ENCODE measurements around the gene TMEM87B. TPM values are rescaled to one million over a fixed set of nuclear protein-coding genes. Genes with fewer than 3 reads are reported as not detected.
"Not testable (repeated sequence)": the region's sequence is repeated elsewhere in the genome, so short reads cannot be mapped to it uniquely, and the experiment has no call there.

The TMEM87B gene
- total RNA-seq, 4 donors from 2014 or later = 20.8 to 31.4 (median 26.5) TPM

DNA sequence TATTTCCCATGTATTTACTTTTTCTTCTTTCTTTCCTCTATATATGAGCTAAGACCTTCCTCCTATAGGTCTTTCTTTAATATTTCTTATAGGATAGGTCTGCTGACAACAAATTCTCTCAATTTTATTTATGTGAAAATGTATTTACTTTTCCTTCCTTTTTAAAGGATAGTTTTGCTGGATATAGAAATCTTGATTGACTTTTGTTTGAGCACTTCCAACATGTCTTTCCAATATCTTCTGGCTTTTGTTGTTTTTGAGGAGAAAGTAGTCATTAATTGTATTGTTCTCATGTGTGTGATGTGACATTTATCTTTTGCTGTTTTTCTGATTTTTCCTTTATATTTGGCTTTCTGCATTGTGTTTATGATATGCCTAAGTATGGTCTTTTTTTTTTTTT is 54.2 kb downstream of the TMEM87B start:
- no peak overlapping the region for H3K4me3 ChIP-seq
- TF ChIP-seq, protein P1, sequence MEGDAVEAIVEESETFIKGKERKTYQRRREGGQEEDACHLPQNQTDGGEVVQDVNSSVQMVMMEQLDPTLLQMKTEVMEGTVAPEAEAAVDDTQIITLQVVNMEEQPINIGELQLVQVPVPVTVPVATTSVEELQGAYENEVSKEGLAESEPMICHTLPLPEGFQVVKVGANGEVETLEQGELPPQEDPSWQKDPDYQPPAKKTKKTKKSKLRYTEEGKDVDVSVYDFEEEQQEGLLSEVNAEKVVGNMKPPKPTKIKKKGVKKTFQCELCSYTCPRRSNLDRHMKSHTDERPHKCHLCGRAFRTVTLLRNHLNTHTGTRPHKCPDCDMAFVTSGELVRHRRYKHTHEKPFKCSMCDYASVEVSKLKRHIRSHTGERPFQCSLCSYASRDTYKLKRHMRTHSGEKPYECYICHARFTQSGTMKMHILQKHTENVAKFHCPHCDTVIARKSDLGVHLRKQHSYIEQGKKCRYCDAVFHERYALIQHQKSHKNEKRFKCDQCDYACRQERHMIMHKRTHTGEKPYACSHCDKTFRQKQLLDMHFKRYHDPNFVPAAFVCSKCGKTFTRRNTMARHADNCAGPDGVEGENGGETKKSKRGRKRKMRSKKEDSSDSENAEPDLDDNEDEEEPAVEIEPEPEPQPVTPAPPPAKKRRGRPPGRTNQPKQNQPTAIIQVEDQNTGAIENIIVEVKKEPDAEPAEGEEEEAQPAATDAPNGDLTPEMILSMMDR (IDR thresholded peaks at IDR 0.05) = no peak
- no peak for TF ChIP-seq POLR2AphosphoS5 (IDR thresholded peaks at IDR 0.05)
- no peak for TF ChIP-seq POLR2A (IDR thresholded peaks at IDR 0.05)
- TF ChIP-seq EP300 (IDR thresholded peaks at IDR 0.05) = no peak
- H3K27ac ChIP-seq = no peak overlapping the region
- H3K9me3 ChIP-seq = peaks cover 5% of the 10 kb centered on the region
- H3K4me1 ChIP-seq = no peaks in the 10 kb centered on the region
- H3K36me3 ChIP-seq = peaks cover 82% of the 10 kb centered on the region
- no peaks in the 10 kb centered on the region for H3K27me3 ChIP-seq
- no peak for DNase-seq (ENCODE audit: low spot score in 2 of 2)

DNA sequence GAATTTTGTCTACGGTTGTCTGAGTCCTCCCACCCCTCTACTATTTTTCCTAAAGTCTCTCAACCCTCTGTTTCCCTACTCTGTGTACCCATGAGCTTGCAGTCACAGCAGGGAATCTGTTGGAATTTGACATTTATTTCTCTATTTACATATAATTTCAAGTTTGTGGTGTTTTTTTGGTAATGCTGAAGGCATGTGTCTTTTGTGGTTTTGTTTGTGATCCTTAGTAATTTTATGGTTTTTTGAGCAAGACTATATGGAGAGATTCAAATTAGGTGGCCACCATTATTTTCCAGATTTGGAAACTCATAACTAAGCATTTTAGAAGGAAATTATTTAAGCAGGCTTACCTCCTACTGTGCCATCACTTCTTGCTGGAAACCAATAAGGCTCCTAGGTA is 55.9 kb downstream of the TMEM87B start:
- no peak overlapping the region for H3K4me3 ChIP-seq
- H3K27me3 ChIP-seq = no peaks in the 10 kb centered on the region
- TF ChIP-seq POLR2A (IDR thresholded peaks at IDR 0.05) = no peak
- TF ChIP-seq POLR2AphosphoS5 (IDR thresholded peaks at IDR 0.05) = no peak
- no peak for TF ChIP-seq EP300 (IDR thresholded peaks at IDR 0.05)
- TF ChIP-seq, protein P1 (IDR thresholded peaks at IDR 0.05) = no peak
- peaks cover 67% of the 10 kb centered on the region for H3K36me3 ChIP-seq
- H3K9me3 ChIP-seq = peaks cover 5% of the 10 kb centered on the region
- DNase-seq (ENCODE audit: low spot score in 2 of 2) = no peak
- H3K27ac ChIP-seq = no peak overlapping the region
- WGBS = 94% methylated on average over 1 of the region's 1 CpG
- H3K4me1 ChIP-seq = no peaks in the 10 kb centered on the region

DNA sequence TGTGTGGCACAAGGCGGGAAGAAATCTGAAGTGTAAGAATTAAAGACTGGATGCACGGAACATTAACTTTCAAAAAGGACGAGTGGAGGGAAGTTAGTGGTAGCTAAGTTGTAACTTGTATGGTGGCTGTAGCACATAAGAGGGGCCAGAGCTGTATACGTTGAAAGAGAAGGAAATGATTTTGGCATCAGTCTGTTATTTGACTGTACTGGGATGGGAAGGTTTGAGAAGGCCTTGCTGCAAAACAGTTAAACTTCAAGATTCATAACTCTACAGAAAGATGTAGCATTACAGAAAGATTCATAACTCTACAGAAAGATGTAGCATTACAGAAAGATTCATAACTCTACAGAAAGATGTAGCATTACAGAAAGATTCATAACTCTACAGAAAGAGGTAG is 58.3 kb downstream of the TMEM87B start:
- not testable (repeated sequence) for DNase-seq (ENCODE audit: low spot score in 2 of 2); H3K4me3 ChIP-seq; H3K27me3 ChIP-seq; H3K4me1 ChIP-seq; H3K27ac ChIP-seq; H3K9me3 ChIP-seq
- H3K36me3 ChIP-seq = peaks cover 71% of the 10 kb centered on the region
- 94% methylated on average over 4 of the region's 4 CpGs for WGBS

DNA sequence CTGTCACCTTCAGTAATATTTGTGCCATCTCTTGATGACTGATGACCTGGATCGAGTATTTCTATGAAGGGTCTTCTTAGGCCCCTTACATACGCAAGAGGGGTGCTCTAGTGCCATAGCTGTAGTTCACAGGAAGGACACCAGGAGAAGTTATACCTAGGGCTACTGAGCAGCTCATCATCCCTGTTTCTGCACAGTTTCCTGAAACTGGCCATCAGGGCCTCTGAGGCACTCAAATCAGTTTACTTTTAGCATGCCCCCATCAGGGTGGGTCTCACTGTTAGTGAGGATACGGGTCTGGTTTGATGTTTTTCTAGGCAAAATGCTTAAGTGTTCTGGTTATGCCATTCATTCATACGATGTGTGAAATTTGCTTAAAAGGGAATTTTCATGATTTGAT is 63.1 kb downstream of the TMEM87B start:
- TF ChIP-seq POLR2A (IDR thresholded peaks at IDR 0.05) (no peak), POLR2AphosphoS5 (IDR thresholded peaks at IDR 0.05) (no peak)
- no peak for DNase-seq (ENCODE audit: low spot score in 2 of 2)
- Histone ChIP-seq H3K36me3 (peaks cover 34% of the 10 kb centered on the region), H3K4me3 (no peak overlapping the region), H3K27ac (no peak overlapping the region), H3K27me3 (no peaks in the 10 kb centered on the region), H3K9me3 (no peaks in the 10 kb centered on the region), H3K4me1 (no peaks in the 10 kb centered on the region)
- 94% methylated on average over 4 of the region's 4 CpGs for WGBS

DNA sequence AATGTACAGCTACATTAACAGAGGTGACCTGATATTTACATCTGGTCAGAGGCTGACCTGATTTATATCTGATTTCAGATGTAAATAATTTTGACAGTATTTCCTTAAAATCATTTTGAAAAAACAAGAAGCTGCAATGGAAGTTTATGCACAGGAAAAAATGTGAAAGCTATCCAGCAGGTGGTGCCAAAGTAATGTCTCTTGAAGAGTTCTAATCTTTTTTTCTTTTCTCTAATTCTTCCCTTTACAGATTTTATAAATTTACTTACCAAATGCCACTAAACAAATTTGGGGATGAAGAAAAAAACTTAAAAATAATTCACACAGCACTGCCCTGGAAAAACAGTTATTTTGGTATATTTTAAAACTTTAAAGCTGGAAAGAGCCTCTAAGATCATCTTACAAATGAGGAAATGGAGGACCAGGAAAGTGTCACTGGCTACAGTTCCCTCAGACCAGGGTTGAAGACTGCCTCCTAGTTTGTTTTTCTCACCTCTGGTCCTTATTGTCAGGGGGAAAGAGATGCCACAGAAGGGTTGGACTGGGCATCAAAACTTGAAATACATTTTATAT is 66.7 kb downstream of the TMEM87B start:
- H3K9me3 ChIP-seq = no peaks in the 10 kb centered on the region
- no peak overlapping the region for H3K4me3 ChIP-seq
- no peaks in the 10 kb centered on the region for H3K27me3 ChIP-seq
- no peak for TF ChIP-seq POLR2A (IDR thresholded peaks at IDR 0.05)
- TF ChIP-seq, protein P1 (IDR thresholded peaks at IDR 0.05) = peak in 1 of 2 donors; percentile 23
- no peak overlapping the region for H3K27ac ChIP-seq
- DNase-seq (ENCODE audit: low spot score in 2 of 2) = no peak
- H3K36me3 ChIP-seq = peaks cover 25% of the 10 kb centered on the region
- H3K4me1 ChIP-seq = no peaks in the 10 kb centered on the region

DNA sequence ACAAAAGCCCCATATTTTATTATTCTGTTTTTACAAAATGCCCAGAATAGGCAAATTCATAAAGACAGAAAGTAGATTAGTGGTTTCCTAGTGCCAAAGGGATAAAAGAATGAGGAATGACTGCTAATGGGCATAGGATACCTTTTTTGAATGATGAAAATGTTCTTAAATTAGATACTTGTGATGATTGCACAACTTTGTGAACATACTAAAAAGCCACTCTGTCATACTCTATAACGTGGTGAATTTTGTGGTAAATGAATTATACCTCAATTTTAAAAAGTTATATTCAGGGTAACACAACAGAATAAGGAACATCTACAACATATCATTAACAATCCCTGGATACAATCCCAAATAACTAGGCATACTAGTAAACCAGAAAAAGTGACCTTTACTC is 74.0 kb downstream of the TMEM87B start:
- Histone ChIP-seq H3K36me3 (no peaks in the 10 kb centered on the region), H3K4me1 (no peaks in the 10 kb centered on the region), H3K9me3 (peaks cover 6% of the 10 kb centered on the region), H3K4me3 (no peak overlapping the region), H3K27me3 (no peaks in the 10 kb centered on the region), H3K27ac (no peak overlapping the region)
- no peak for DNase-seq (ENCODE audit: low spot score in 2 of 2)
- WGBS = 65% methylated on average over 1 of the region's 1 CpG
- TF ChIP-seq POLR2AphosphoS5 (IDR thresholded peaks at IDR 0.05) (no peak), POLR2A (IDR thresholded peaks at IDR 0.05) (no peak), EP300 (IDR thresholded peaks at IDR 0.05) (no peak)
- TF ChIP-seq, protein P1 (IDR thresholded peaks at IDR 0.05) = no peak

Measured in suprapubic skin (tissue), 4 donors.